NCI-H82 treated with DMSO at 0.1 percent for 48 hours (cell line): Measurements from ENCODE around the gene DOCK8.

Experiments used
- DNase-seq: peaks from one replicate; lab custom pipeline; 2025; ENCODE audit not compliant: unreplicated experiment; lab: John Stamatoyannopoulos, UW

The DOCK8 gene

DNA sequence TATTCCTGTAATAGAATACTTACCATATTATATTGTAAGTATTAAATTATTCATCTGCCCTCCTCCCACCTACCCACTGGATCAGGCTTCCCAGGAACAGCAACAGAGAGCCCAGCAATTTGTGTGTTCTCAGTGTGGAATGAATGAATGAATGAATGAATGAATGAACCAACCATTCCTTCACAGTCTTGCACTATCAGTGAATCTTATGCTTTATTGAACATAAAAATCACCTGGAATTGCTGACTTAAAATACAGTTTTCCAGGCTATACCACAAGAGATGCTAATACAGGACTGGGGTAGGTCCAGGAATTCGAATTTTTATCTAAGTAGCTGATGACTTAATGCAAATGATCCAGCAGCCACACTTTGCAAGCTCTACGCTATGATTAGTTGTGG is 51.6 kb downstream of the DOCK8 start:
- no peak for DNase-seq

DNA sequence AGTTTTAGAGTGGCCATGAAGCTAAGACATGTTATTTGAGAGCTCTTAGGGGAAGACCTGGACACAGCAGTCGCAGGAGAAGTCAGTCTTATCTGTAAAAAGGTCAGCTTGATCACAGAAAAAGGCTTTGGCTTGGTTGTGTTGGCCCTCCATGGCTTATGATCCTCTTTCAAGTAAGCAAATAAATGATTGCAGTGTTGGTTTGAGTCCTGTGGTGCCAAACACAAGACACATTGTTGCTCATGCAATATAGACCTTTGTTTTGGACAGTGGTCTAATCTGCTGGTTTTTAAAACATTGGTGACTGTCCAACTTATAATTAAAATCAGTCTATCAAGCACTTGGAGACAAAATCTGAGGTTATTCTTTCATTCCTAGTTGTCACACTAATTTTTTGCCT is 54.0 kb downstream of the DOCK8 start:
- DNase-seq: no peak

GRCh38 chr9:269081-269711 is 54.5 kb downstream of the DOCK8 start:
- no peak for DNase-seq

DNA sequence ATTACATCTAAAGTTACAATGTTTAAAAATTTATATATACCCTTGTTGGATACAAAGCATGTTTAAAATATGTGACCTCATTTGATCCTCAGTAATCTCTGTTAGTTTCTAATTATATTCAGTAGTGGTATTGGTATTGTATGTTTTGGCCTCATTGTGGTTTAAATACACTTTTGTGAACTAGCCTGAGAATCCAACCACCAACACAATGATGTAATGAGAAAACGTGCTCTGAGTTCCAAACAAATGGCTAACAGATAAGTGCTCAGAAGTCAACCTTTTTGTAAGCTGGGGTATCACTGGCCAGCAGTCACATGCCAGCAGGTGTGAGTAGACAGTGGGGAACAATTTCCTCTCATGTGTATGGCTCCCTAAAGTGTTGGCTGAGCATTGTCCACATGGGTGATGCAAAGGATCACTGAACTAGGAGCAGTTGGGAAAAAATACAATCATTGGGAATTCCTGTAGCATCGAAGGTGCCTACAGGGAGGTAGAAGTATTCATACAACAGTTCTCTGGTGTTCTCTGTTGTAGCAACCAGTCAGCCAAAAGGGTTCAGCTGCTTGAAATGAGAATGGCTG is 56.1 kb downstream of the DOCK8 start:
- DNase-seq: no peak

DNA sequence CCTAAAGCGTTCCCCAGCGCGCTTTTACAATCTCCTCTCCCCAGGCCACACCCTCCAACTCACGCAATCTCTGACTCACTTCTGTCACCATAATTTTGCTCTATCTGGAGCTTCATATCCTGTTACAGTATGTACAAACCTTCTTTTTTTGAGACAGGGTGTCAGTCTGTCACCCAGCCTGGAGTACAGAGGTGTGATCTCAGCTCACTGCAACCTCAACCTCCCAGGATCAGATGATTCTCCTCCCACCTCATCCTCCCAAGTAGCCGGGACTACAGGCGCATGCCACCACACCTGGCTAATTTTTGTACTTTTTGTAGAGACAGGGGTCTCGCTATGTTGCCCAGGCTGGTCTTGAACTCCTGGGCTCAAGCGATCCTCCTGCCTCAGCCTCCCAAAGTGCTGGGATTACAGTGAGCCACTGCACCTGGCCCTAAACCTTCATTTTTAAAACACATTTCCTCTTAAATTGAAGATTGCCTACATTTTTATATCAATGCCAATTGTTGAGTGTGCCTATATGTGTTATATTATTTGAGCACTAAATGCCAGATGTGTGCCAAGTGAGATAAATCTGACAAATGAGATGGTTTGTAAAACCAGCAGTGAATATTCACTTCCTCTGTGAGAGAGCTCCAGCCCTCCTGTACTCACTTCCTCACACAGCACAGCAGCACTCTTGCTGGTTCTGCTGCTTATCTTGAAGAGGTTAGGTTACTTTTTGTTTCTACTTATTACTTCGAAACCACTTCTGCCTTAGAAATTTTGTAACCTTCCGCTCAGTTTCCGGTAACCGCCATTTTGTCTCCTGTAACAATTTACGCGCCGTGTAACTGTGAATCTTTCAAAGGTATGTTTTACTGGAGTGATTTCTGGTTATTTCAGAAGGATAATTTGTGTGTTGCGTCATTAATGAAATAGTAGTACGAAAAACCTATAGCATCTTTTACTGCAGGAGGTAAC is 57.9 kb downstream of the DOCK8 start:
- DNase-seq: no peak

DNA sequence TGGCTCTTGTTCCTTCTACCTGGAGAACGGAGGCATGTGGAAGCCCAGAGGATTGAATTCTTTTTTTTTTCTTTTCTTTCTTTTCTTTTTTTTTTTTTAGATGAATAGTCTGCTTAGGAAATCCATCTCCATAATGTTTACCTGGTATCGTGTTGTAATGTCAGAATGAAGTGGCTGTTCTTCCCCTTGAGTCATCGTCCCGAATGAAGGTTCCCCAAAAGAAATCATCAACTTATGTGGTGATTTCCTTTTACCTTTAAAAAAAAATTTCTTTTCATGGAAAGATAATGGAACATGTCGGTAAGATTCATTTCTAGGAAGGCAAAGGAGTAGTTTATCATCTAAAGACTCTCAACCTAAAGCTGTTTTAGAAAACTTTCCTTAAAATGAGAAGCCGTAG is 59.7 kb downstream of the DOCK8 start:
- DNase-seq: no peak

DNA sequence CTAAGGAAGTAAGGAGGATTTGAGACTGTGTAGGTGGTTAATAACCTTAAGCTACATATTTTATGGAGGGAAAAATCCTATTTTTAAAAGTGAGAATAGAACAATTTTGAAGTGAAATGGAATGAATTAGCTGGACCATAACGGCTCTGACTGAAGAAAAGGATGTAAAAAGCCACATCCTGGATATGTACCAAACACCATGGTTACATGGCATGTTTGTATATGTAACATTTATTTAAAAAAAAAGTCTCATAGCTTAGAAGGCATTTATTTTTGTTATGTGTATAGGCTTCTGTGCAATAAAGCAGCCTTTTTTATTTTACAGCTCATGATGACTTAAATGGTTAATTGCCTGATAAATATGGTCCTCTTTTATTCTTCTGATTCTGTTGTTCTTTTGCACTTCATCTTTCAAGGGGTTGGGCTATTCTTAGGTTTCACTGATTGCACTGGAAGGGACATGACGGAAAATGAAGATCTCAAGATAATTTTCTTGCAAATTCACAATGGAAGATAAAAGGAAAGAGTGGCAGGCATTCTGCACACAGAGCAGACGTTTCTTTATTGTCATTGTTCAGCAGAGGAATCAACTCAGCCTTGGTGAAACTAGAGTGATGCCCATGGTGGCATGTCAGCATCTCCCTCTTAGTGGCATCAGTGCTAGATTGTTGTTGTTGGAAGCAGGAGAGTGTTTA is 63.1 kb downstream of the DOCK8 start:
- DNase-seq: no peak

GRCh38 chr9:278651-279050 is 64.0 kb downstream of the DOCK8 start:
- DNase-seq: no peak

DNA sequence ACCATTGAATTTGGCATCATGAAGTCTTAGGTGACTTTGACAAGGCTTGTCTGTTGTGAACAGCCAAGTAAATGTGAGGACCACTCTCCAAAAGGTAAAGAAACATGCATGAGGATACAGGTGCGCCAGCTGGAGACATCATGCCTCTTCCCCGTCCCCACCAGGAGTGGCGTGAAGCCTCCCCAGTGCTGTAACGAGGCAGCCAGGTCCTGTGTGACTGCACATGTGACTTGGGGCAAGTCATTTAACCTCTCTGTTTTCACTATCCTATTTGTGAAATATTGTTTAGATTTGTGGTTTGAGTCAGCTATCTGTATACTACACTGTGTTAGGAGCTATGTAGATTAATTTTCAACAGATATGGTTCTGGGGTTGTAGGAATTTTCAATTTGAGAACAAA is 65.0 kb downstream of the DOCK8 start:
- no peak for DNase-seq

- DNase-seq: no peak
These were observed 67.3 kb downstream of the DOCK8 start for GRCh38 chr9:281741-282645.

DNA sequence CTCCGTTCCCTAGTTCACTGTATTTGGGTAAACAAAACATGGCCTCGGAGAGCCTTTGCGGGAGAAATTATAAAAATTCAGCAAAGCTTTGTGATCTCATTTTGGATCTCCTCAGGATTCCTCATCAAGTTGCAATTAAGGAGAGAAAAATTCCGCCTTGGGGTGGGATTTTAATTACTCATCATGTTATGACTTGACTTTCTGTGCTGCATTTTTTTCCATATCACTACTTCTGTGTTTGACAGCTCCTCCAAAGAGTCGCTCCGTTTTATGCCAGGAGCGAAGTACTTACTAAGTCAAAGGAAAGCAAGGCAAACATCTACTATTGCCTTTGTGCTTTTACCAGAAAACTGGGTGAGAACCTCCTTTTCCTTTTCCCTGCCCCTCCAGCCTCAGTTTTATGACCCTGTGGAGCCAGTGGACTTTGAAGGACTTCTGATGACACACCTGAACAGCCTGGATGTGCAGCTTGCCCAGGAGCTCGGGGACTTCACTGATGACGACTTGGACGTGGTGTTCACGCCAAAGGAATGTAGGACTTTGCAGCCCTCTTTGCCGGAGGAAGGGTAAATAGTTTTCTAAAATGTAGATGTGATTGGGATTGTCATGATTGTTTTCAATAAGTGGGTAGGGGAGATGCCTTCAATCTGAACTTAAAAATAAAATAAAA is 71.5 kb downstream of the DOCK8 start:
- DNase-seq: no peak

DNA sequence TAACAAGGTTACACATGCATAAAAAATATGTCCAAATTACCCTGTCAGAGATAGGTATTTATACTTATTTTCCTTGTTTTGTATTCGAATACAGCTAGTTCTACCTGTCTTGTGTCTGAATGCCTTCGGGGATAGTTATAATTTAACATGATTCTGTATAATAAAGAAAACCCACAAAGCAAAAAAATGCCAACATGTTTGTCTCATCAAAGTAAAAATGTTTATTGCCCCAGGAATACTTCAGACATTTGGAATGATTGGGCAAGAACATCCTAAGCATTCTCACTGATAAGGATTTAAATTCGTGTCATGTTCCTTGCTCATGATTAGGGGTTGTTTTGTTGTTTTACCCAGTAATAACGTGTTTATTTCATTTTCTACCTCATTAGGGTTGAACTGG is 74.5 kb downstream of the DOCK8 start:
- no peak for DNase-seq

DNA sequence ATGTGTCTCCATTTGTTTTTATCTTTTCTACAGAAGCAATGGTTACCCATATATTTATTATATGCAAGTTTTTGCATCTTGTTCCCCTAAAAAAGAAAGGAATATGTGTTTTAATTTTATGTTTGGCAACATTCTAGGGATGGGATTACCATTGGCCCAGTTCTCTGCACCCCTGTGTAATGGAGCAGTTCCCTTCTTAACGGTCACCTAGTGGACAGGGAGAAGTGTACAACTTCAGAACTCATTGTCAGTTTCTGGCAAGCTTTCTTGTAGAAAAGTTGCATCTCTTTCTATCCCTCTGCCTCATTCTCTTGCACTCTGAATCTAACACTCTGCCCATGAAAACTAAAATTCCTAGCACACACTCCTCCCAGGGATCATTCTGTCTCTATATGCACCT is 78.2 kb downstream of the DOCK8 start:
- DNase-seq: no peak

DNA sequence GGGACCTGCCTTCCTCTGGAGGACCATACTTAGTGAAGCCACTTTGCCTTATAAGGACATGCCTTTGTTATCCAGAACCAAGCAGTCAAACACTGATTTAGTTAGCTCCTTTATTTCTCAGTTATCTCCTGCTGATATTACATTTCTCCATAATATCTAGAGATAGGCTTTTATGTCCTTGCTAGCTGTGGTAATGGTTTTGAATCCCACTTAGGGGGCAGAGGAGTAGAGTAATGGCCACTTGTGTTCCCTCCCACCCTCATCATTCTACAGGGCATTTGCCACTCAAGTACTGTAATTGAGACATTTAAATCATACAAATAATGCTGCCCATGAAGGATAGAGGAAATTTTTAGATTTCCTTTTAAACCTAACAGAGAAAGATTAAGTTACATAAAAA is 80.9 kb downstream of the DOCK8 start:
- DNase-seq: no peak

DNA sequence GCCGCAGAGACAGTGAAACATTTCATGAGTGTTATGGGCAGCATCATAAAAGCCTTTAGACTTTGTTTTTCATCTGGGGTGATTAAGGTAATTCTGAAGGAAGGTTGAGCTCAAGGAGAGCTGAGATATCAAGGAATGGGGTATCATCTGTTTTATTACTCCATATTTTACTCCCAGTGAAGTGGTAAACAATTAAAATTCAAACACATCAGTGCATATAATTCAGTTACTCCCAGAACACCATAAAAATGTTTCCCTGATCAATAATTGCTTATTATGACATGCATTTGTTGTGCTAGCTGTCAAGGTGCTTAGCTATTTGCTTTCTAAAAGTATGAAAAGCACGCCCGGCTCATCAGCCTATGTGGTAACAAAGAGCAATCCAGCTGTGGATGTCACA is 81.7 kb downstream of the DOCK8 start:
- DNase-seq: no peak

- DNase-seq: no peak
These were observed 82.7 kb downstream of the DOCK8 start for GRCh38 chr9:297104-297972.

DNA sequence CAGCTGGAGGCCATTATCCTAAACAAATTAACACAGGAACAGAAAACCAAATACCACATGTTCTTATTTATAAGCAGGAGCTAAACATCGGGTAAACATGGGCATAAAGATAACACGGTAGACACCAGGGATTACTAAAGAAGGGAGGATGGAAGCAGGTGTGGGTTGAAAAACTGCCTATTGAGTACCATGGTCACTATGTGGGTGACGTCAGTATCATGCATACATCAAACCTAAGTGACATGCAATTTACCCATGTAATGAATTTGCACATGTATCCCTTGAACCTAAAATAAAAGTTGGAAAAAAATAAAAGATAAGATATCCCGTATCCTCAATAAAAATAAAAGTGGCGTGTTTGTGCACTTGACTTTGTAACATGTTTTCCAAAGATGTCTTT is 88.8 kb downstream of the DOCK8 start:
- no peak for DNase-seq

DNA sequence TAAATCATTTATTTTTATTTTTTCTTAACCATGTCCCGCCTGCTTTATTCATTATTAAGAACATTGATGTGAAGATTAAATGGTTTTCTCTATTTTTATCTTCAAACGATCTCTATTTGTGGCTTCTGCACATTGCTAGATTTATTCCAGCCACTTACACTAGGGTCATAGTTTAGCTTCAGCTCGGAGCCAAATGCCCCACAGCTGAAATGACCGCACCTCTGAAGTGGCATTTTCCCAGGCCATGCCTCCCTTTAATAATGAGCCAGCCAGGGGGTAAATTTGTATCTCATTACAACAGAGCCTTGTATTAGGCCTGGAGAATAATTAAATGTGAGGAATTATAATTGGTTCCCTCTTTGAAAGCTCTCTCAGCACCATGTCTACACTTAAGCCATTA is 89.4 kb downstream of the DOCK8 start:
- DNase-seq: no peak
